IPS-18a (cell line): ENCODE measurements around the gene CERT1.
"Not testable (repeated sequence)": the region's sequence is repeated elsewhere in the genome, so short reads cannot be mapped to it uniquely, and the experiment has no call there.

ENCODE experiments used
- H3K27ac ChIP-seq: one replicate; pipeline ENCODE4 v1.5.1; 2013; ENCODE audit warnings: low read length
- H3K27me3 ChIP-seq: one replicate; pipeline ENCODE4 v1.6.1; 2013; ENCODE audit warnings: mild to moderate bottlenecking, low read length; ENCODE audit not compliant: control insufficient read depth, insufficient read depth
- H3K36me3 ChIP-seq: one replicate; pipeline ENCODE4 v1.6.1; 2013; ENCODE audit warnings: low read depth, low read length; ENCODE audit not compliant: control insufficient read depth
- H3K4me1 ChIP-seq: one replicate; pipeline ENCODE4 v1.6.1; 2013; ENCODE audit warnings: low read depth, low read length; ENCODE audit not compliant: control insufficient read depth
- H3K4me3 ChIP-seq: one replicate; pipeline ENCODE4 v1.5.1; 2013; ENCODE audit warnings: low read length
- H3K9ac ChIP-seq: one replicate; pipeline ENCODE4 v1.6.1; 2013; ENCODE audit warnings: mild to moderate bottlenecking, low read length, moderate library complexity
- H3K9me3 ChIP-seq: one replicate; pipeline ENCODE4 v1.6.1; 2013; ENCODE audit warnings: low read depth, low read length; ENCODE audit not compliant: control insufficient read depth

CERT1 gene

GRCh38 chr5:75511435-75512382 is at the start of gene CERT1, which contains the start of gene POLK:
Gene CERT1, minus strand, starts transcription at chr5:75511629. Its CDS starts 422 bp downstream, at chr5:75511207.
Gene POLK, plus strand, starts transcription at chr5:75511891.
- Histone ChIP-seq H3K9ac (peak within 1 kb of the TSS; percentile 57), H3K27me3 (no peaks in the 10 kb centered on the region), H3K36me3 (no peaks in the 10 kb centered on the region), H3K4me3 (peak within 1 kb of the TSS; percentile 96), H3K9me3 (no peaks in the 10 kb centered on the region), H3K27ac (no peak within 1 kb of the TSS), H3K4me1 (peaks cover 11% of the 10 kb centered on the region)

GRCh38 chr5:75560655-75561054 is 49.2 kb upstream of the CERT1 start:
- not testable (repeated sequence) for H3K36me3 ChIP-seq, H3K4me1 ChIP-seq, H3K27ac ChIP-seq, H3K9ac ChIP-seq, H3K9me3 ChIP-seq, H3K27me3 ChIP-seq, H3K4me3 ChIP-seq

GRCh38 chr5:75558981-75559632 is 47.7 kb upstream of the CERT1 start:
- H3K36me3 ChIP-seq: no peaks in the 10 kb centered on the region
- H3K27ac ChIP-seq: no peak overlapping the region
- H3K9me3 ChIP-seq: no peaks in the 10 kb centered on the region
- no peaks in the 10 kb centered on the region for H3K4me1 ChIP-seq
- no peaks in the 10 kb centered on the region for H3K27me3 ChIP-seq
- H3K9ac ChIP-seq: no peak overlapping the region
- H3K4me3 ChIP-seq: no peak overlapping the region

GRCh38 chr5:75558221-75558620 is 46.8 kb upstream of the CERT1 start:
- H3K9me3 ChIP-seq: no peaks in the 10 kb centered on the region
- no peaks in the 10 kb centered on the region for H3K27me3 ChIP-seq
- no peak overlapping the region for H3K4me3 ChIP-seq
- no peak overlapping the region for H3K9ac ChIP-seq
- no peak overlapping the region for H3K27ac ChIP-seq
- H3K36me3 ChIP-seq: no peaks in the 10 kb centered on the region
- no peaks in the 10 kb centered on the region for H3K4me1 ChIP-seq

- H3K4me1 ChIP-seq: no peaks in the 10 kb centered on the region
- no peak overlapping the region for H3K9ac ChIP-seq
- no peaks in the 10 kb centered on the region for H3K27me3 ChIP-seq
- H3K4me3 ChIP-seq: no peak overlapping the region
- no peak overlapping the region for H3K27ac ChIP-seq
- no peaks in the 10 kb centered on the region for H3K9me3 ChIP-seq
- H3K36me3 ChIP-seq: peaks cover 8% of the 10 kb centered on the region
These were observed 41.9 kb upstream of the CERT1 start for GRCh38 chr5:75553358-75553757.

- no peak overlapping the region for H3K9ac ChIP-seq
- H3K4me1 ChIP-seq: no peaks in the 10 kb centered on the region
- no peak overlapping the region for H3K27ac ChIP-seq
- H3K27me3 ChIP-seq: no peaks in the 10 kb centered on the region
- no peak overlapping the region for H3K4me3 ChIP-seq
- H3K9me3 ChIP-seq: no peaks in the 10 kb centered on the region
- peaks cover 8% of the 10 kb centered on the region for H3K36me3 ChIP-seq
These were observed 41.3 kb upstream of the CERT1 start for GRCh38 chr5:75552764-75553163.

- no peaks in the 10 kb centered on the region for H3K27me3 ChIP-seq
- no peaks in the 10 kb centered on the region for H3K4me1 ChIP-seq
- no peak overlapping the region for H3K27ac ChIP-seq
- no peak overlapping the region for H3K9ac ChIP-seq
- H3K4me3 ChIP-seq: no peak overlapping the region
- peaks cover 8% of the 10 kb centered on the region for H3K36me3 ChIP-seq
- no peaks in the 10 kb centered on the region for H3K9me3 ChIP-seq
These were observed 40.0 kb upstream of the CERT1 start for GRCh38 chr5:75551471-75551870.

- Histone ChIP-seq H3K27me3 (no peaks in the 10 kb centered on the region), H3K27ac (no peak overlapping the region), H3K4me3 (no peak overlapping the region), H3K9ac (no peak overlapping the region), H3K9me3 (no peaks in the 10 kb centered on the region), H3K4me1 (no peaks in the 10 kb centered on the region), H3K36me3 (peaks cover 8% of the 10 kb centered on the region)
These were observed 39.2 kb upstream of the CERT1 start for GRCh38 chr5:75550597-75550996.

GRCh38 chr5:75547812-75548211 is 36.4 kb upstream of the CERT1 start:
- Histone ChIP-seq H3K4me1 (no peaks in the 10 kb centered on the region), H3K27me3 (no peaks in the 10 kb centered on the region), H3K36me3 (peaks cover 6% of the 10 kb centered on the region), H3K9ac (no peak overlapping the region), H3K9me3 (no peaks in the 10 kb centered on the region), H3K4me3 (no peak overlapping the region), H3K27ac (no peak overlapping the region)

- Histone ChIP-seq H3K4me3 (no peak overlapping the region), H3K4me1 (no peaks in the 10 kb centered on the region), H3K9ac (no peak overlapping the region), H3K36me3 (no peaks in the 10 kb centered on the region), H3K27me3 (no peaks in the 10 kb centered on the region), H3K27ac (no peak overlapping the region), H3K9me3 (no peaks in the 10 kb centered on the region)
These were observed 35.4 kb upstream of the CERT1 start for GRCh38 chr5:75546830-75547229.

- H3K36me3 ChIP-seq: no peaks in the 10 kb centered on the region
- no peak overlapping the region for H3K9ac ChIP-seq
- H3K4me1 ChIP-seq: no peaks in the 10 kb centered on the region
- H3K4me3 ChIP-seq: no peak overlapping the region
- H3K9me3 ChIP-seq: no peaks in the 10 kb centered on the region
- H3K27me3 ChIP-seq: no peaks in the 10 kb centered on the region
- no peak overlapping the region for H3K27ac ChIP-seq
These were observed 33.7 kb upstream of the CERT1 start for GRCh38 chr5:75545131-75545530.
